Neural progenitor cell (in vitro differentiated cells): Measurements from ENCODE around the gene APOC4.

Experiments used
- CTCF ChIP-seq: fragments of 200-600 bp; sonication (generic); IDR thresholded peaks from 2 replicates; pipeline ENCODE4 v1.5.1; 2017; ENCODE audit warnings: antibody characterized with exemption, mild to moderate bottlenecking
- EZH2 ChIP-seq: fragments of 200-600 bp; sonication (generic); IDR thresholded peaks from 2 replicates; pipeline ENCODE4 v1.6.1; 2017; ENCODE audit warnings: antibody characterized with exemption, mild to moderate bottlenecking, moderate library complexity

GRCh38 chr19:44968118-44968517 is 26.1 kb downstream of the APOC4 start:
- TF ChIP-seq EZH2 (no peak), CTCF (no peak)
